Testis (tissue), 2 donors: ENCODE data around the gene FRMD5.

Source experiments
- CTCF ChIP-seq, 3 experiments: fragments of 450-650 bp in 2 of 3; fragments of 200-600 bp in 1 of 3; sonication (generic) in 1 of 3; IDR thresholded peaks; one replicate each; pipeline ENCODE4 v1.5.1; 2016 to 2019; ENCODE audit warnings: antibody characterized with exemption in 3 of 3, mild to moderate bottlenecking in 2 of 3, moderate library complexity in 1 of 3
- POLR2A ChIP-seq: fragments of 450-650 bp; IDR thresholded peaks from one replicate; pipeline ENCODE4 v1.6.1; 2017; ENCODE audit warnings: antibody characterized with exemption, mild to moderate bottlenecking, moderate library complexity

GRCh38 chr15:44010089-44010488 is 185.0 kb downstream of the FRMD5 start:
- TF ChIP-seq CTCF (IDR thresholded peaks at IDR 0.05) (no peak), POLR2A (no peak)
